HG03064 (cell line): ENCODE results near the gene LCMT2.

Experiments used
- ATAC-seq: cut with Tn5 transposase; IDR thresholded peaks from one replicate; pipeline ENCODE4 v1.9.1; 2021; ENCODE audit warnings: low read depth; ENCODE audit not compliant: unreplicated experiment

The LCMT2 gene, protein sequence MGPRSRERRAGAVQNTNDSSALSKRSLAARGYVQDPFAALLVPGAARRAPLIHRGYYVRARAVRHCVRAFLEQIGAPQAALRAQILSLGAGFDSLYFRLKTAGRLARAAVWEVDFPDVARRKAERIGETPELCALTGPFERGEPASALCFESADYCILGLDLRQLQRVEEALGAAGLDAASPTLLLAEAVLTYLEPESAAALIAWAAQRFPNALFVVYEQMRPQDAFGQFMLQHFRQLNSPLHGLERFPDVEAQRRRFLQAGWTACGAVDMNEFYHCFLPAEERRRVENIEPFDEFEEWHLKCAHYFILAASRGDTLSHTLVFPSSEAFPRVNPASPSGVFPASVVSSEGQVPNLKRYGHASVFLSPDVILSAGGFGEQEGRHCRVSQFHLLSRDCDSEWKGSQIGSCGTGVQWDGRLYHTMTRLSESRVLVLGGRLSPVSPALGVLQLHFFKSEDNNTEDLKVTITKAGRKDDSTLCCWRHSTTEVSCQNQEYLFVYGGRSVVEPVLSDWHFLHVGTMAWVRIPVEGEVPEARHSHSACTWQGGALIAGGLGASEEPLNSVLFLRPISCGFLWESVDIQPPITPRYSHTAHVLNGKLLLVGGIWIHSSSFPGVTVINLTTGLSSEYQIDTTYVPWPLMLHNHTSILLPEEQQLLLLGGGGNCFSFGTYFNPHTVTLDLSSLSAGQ

DNA sequence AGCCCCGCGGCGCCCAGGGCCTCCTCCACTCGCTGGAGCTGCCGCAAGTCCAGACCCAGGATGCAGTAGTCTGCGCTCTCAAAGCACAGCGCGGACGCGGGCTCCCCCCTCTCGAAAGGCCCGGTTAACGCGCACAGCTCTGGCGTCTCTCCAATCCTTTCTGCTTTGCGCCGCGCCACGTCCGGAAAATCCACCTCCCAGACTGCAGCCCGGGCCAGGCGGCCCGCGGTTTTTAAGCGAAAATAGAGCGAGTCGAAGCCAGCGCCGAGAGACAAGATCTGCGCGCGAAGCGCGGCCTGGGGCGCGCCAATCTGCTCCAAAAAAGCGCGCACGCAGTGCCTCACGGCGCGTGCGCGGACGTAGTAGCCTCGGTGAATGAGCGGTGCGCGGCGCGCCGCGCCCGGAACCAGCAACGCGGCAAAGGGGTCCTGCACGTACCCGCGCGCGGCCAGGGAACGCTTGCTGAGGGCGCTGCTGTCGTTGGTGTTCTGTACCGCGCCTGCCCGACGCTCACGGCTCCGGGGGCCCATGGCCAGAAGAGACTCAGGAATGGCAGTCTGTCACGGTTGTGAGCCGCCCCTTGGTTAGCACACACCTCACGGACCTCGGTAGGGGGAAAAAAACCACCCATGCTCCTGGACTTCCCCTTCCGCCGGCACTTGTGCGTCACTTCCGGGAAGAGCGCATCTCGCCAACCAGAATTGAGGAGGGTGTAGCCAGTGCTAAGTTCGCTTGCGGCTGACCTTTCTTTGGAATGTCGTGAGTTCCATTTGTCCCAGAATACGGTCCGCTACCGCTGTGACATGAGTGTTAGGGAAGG, at the start of gene LCMT2:
Gene LCMT2, minus strand, starts transcription at position 614 of the 820 bp plus-strand sequence. Its CDS starts 84 bp downstream, at position 530.
- peak; percentile 87 for ATAC-seq

DNA sequence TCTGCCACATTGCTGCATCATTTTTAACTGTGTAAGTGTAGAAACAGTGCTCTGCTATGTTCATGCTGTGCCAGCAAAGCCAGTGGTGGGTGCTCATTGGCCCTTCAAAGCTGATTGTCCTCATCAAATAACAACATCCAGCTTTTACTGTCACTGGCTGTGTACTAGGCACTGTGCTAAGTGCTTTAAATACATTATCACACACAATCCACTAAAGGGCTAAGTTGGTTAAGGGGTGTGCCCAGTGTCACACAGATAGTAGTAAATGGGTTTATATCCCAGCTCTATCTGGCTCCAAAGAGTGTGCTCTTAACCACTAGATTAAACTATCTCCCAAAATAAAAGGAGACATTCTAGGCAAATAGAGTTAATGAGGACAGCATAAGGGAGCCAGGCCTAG, 48.2 kb upstream of the LCMT2 start:
- no peak for ATAC-seq

DNA sequence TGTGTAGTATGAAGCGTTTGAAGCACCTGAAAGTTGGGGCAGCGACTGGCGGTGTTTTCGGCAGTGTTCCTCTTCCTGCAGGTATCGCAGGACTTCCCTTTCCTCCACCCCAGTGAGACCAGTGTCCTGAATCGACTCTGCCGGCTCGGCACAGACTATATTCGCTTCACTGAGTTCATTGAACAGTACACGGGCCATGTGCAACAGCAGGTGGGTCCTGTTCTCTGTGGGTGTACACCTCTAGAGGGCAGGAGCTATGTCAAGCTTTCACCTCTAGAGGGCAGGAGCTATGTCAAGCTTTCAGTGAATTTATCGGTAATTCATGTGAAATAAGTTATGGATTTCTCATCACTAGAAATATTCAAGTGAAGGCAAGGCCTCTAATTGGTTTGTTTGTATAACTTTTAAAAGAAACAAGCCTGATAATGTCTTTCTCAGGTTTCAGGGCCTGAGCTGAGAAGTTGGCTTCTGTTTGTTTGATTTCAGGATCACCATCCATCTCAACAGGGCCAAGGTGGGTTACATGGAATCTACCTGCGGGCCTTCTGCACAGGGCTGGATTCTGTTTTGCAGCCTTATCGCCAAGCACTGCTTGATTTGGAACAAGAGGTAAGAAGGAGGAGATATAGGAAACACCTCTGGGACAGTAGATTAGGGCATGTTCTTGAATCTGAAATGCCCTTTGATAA, 45.8 kb upstream of the LCMT2 start:
- no peak for ATAC-seq

GRCh38 chr15:43370975-43371974, 40.9 kb upstream of the LCMT2 start, which contains the start of the genes TUBGCP4 and ZSCAN29:
Gene TUBGCP4 (plus strand): TSS chr15:43371101. CDS start chr15:43371355, 254 bp downstream.
Gene ZSCAN29 (minus strand): TSS chr15:43371043. CDS start chr15:43369913, 1,130 bp downstream.
- no peak for ATAC-seq

GRCh38 chr15:43370310-43370974, 40.1 kb upstream of the LCMT2 start:
- no peak for ATAC-seq

GRCh38 chr15:43361313-43361903, 31.0 kb upstream of the LCMT2 start:
- ATAC-seq, result no peak

DNA sequence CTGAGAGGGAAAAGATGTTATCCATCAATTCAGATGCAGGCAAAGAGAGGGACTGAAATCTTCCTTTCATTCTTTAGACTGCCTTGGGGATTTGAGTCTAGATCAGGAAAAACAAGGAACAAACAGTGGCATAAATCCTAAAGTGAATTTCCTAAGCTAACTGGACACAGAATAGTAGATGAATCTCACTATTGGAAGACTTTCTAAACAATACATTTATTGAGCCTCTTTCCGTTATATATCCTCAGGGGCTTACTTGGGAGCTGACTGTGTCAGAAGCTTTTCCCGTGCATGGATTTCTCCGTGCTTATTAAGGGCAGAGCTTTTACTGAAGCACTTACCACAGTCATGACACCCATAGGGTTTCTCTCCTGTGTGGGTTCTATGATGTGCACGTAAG, 30.4 kb upstream of the LCMT2 start:
- ATAC-seq, result no peak

GRCh38 chr15:43352693-43353382, 22.5 kb upstream of the LCMT2 start:
- ATAC-seq, result no peak

- ATAC-seq, result no peak
Measured at GRCh38 chr15:43347114-43347513, 16.7 kb upstream of the LCMT2 start.

- ATAC-seq, result no peak
Measured at GRCh38 chr15:43346305-43346704, 15.9 kb upstream of the LCMT2 start.

- peak; percentile 25 for ATAC-seq
Measured at GRCh38 chr15:43330780-43331087, 361 bp upstream of the LCMT2 start.

GRCh38 chr15:43329217-43329959, 985 bp downstream of the LCMT2 start:
- ATAC-seq, result no peak

DNA sequence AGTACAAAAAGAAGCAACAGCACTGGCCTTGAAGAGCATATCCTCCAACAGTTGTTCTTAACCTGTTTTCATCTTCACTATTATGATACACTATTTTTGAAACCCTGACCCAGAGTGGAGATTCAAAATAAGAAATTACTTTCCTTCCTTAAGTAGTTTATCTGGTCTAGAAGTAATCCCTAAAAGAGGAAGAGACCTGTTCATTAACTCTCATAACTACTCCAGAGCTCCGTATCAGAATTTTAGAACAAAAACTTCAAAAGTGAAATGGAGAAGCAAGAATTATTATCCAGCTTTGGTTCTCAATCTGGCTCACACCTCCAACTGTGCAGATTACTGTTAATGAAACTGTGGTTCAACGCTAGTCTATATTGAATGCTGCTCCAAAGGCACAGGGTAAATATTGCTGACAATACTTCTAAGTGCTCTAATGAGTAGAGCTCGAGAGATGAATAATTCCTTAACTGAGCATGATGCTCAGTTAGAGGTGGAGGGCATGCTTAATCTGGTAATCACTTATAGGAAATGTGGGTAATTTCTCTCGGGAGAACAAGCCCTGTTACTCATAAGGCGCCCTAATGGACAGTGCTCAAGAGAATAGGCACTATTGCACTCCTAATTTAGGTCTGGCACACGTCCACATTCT, 5.2 kb downstream of the LCMT2 start:
- no peak for ATAC-seq

GRCh38 chr15:43318990-43319771, 11.2 kb downstream of the LCMT2 start:
- no peak for ATAC-seq

- no peak for ATAC-seq
Measured at GRCh38 chr15:43317566-43318184, 12.7 kb downstream of the LCMT2 start.
